ENCODE data around the gene IQCH.

DNA sequence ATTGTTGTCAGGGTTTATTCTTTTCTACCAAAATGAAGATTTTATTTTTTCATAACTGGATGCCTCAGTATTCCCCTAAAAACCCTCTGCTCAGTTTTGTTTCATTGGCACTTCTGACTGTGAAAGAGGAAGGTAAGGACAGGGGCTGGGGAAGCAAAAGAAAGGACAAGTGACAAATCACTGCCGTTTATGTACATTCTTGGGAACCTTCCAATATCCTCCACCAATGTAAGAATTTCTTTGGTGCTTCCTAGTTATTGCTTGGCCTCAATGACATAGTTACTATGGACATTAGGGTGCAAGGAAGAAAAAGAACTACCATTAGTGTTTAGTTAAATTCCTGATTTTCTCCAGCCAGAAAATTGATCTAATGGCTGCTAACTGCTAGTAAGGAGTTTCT lies 135.4 kb downstream of the IQCH start:
- TF ChIP-seq ESRRA (IDR thresholded peaks at IDR 0.05; ENCODE audit: borderline replicate concordance, low read length) (no peak), MAX (IDR thresholded peaks at IDR 0.05) (no peak), MAFK (IDR thresholded peaks at IDR 0.05; ENCODE audit: partially characterized antibody) (no peak), POLR2A (IDR thresholded peaks at IDR 0.05; ENCODE audit: low read length) (no peak), JUN (IDR thresholded peaks at IDR 0.05) (no peak), BHLHE40 (IDR thresholded peaks at IDR 0.05; ENCODE audit: low read depth, low read length) (no peak), FOSL2 (IDR thresholded peaks at IDR 0.05) (no peak), FOSL2 (CRISPR knock-in tag; IDR thresholded peaks at IDR 0.05) (no peak), ZNF302 (CRISPR knock-in tag; IDR thresholded peaks at IDR 0.05) (no peak), ZSCAN20 (CRISPR knock-in tag; IDR thresholded peaks at IDR 0.05) (no peak), SREBF2 (IDR thresholded peaks at IDR 0.05) (no peak), RCOR1 (IDR thresholded peaks at IDR 0.05; ENCODE audit: low read depth, low read length) (no peak)
- TF ChIP-seq, protein P1, sequence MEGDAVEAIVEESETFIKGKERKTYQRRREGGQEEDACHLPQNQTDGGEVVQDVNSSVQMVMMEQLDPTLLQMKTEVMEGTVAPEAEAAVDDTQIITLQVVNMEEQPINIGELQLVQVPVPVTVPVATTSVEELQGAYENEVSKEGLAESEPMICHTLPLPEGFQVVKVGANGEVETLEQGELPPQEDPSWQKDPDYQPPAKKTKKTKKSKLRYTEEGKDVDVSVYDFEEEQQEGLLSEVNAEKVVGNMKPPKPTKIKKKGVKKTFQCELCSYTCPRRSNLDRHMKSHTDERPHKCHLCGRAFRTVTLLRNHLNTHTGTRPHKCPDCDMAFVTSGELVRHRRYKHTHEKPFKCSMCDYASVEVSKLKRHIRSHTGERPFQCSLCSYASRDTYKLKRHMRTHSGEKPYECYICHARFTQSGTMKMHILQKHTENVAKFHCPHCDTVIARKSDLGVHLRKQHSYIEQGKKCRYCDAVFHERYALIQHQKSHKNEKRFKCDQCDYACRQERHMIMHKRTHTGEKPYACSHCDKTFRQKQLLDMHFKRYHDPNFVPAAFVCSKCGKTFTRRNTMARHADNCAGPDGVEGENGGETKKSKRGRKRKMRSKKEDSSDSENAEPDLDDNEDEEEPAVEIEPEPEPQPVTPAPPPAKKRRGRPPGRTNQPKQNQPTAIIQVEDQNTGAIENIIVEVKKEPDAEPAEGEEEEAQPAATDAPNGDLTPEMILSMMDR (IDR thresholded peaks at IDR 0.05) = no peak
- TF ChIP-seq, protein P2, sequence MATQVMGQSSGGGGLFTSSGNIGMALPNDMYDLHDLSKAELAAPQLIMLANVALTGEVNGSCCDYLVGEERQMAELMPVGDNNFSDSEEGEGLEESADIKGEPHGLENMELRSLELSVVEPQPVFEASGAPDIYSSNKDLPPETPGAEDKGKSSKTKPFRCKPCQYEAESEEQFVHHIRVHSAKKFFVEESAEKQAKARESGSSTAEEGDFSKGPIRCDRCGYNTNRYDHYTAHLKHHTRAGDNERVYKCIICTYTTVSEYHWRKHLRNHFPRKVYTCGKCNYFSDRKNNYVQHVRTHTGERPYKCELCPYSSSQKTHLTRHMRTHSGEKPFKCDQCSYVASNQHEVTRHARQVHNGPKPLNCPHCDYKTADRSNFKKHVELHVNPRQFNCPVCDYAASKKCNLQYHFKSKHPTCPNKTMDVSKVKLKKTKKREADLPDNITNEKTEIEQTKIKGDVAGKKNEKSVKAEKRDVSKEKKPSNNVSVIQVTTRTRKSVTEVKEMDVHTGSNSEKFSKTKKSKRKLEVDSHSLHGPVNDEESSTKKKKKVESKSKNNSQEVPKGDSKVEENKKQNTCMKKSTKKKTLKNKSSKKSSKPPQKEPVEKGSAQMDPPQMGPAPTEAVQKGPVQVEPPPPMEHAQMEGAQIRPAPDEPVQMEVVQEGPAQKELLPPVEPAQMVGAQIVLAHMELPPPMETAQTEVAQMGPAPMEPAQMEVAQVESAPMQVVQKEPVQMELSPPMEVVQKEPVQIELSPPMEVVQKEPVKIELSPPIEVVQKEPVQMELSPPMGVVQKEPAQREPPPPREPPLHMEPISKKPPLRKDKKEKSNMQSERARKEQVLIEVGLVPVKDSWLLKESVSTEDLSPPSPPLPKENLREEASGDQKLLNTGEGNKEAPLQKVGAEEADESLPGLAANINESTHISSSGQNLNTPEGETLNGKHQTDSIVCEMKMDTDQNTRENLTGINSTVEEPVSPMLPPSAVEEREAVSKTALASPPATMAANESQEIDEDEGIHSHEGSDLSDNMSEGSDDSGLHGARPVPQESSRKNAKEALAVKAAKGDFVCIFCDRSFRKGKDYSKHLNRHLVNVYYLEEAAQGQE (IDR thresholded peaks at IDR 0.05) = no peak
- TF ChIP-seq, protein P3, sequence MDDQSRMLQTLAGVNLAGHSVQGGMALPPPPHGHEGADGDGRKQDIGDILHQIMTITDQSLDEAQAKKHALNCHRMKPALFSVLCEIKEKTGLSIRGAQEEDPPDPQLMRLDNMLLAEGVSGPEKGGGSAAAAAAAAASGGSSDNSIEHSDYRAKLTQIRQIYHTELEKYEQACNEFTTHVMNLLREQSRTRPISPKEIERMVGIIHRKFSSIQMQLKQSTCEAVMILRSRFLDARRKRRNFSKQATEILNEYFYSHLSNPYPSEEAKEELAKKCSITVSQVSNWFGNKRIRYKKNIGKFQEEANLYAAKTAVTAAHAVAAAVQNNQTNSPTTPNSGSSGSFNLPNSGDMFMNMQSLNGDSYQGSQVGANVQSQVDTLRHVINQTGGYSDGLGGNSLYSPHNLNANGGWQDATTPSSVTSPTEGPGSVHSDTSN (IDR thresholded peaks at IDR 0.05) = no peak

Measured in A549 (cell line).